Neural cell (in vitro differentiated cells): ENCODE results near the gene LPCAT4. TPM values are rescaled to one million over a fixed set of nuclear protein-coding genes. Genes with fewer than 3 reads are reported as not detected.
"Not testable (repeated sequence)": the region's sequence is repeated elsewhere in the genome, so short reads cannot be mapped to it uniquely, and the experiment has no call there.

ENCODE experiments used
- H2AFZ ChIP-seq: fragments of 200-600, 300-800 bp; sonication (generic), shearing (Covaris generic); 2 replicates; pipeline ENCODE4 v1.6.0; 2014; ENCODE audit warnings: low read depth, mild to moderate bottlenecking, antibody characterized with exemption, low read length, moderate library complexity
- H3F3A ChIP-seq: fragments of 200-600 bp; shearing (Covaris generic); 2 replicates; pipeline ENCODE4 v1.6.1; 2016; ENCODE audit warnings: mild to moderate bottlenecking, moderate library complexity, mixed read lengths, antibody characterized with exemption, low read length; ENCODE audit not compliant: insufficient read depth, poor library complexity, severe bottlenecking
- H3K27ac ChIP-seq: fragments of 200-600, 300-800 bp; sonication (generic), shearing (Covaris generic); 2 replicates; pipeline ENCODE4 v1.5.1; 2014; ENCODE audit warnings: mild to moderate bottlenecking, low read length, moderate library complexity
- H3K27me3 ChIP-seq: fragments of 300-800, 200-600 bp; sonication (generic), shearing (Covaris generic); 2 replicates; pipeline ENCODE4 v1.6.0; 2014; ENCODE audit warnings: mild to moderate bottlenecking, low read depth, low read length, moderate library complexity; ENCODE audit not compliant: insufficient read depth
- H3K36me3 ChIP-seq: fragments of 300-800, 200-600 bp; sonication (generic), shearing (Covaris generic); 2 replicates; pipeline ENCODE4 v1.5.1; 2014; ENCODE audit warnings: mild to moderate bottlenecking, antibody characterized with exemption, low read length, moderate library complexity; ENCODE audit not compliant: insufficient read depth
- H3K4me2 ChIP-seq: fragments of 300-800, 200-600 bp; sonication (generic), shearing (Covaris generic); 2 replicates; pipeline ENCODE4 v1.6.0; 2014; ENCODE audit warnings: mild to moderate bottlenecking, low read length
- H3K4me3 ChIP-seq: fragments of 300-800, 200-600 bp; sonication (generic), shearing (Covaris generic); 2 replicates; pipeline ENCODE4 v1.5.1; 2014; ENCODE audit warnings: mild to moderate bottlenecking, low read length, moderate library complexity
- H3K79me2 ChIP-seq: fragments of 200-600 bp; shearing (Covaris generic); replicated peaks from 2 replicates; pipeline ENCODE4 v1.6.0; 2014; ENCODE audit warnings: mild to moderate bottlenecking, low read length, moderate library complexity; ENCODE audit not compliant: insufficient read depth
- H3K9ac ChIP-seq: fragments of 300-800, 200-600 bp; sonication (generic), shearing (Covaris generic); 2 replicates; pipeline ENCODE4 v1.6.1; 2016; ENCODE audit warnings: mild to moderate bottlenecking, low read length, mixed read lengths
- H3K9me2 ChIP-seq: fragments of 200-600 bp; shearing (Covaris generic); 2 replicates; pipeline ENCODE4 v1.6.1; 2016; ENCODE audit warnings: mild to moderate bottlenecking, low read length, mixed read lengths; ENCODE audit not compliant: insufficient read depth
- H3K9me3 ChIP-seq: fragments of 200-600, 300-800 bp; sonication (generic), shearing (Covaris generic); 2 replicates; pipeline ENCODE4 v1.6.1; 2016; ENCODE audit warnings: mild to moderate bottlenecking, mixed run types, low read length, moderate library complexity, mixed read lengths
- H4K20me1 ChIP-seq: fragments of 200-600 bp; shearing (Covaris generic); 2 replicates; pipeline ENCODE4 v1.6.1; 2016; ENCODE audit warnings: mild to moderate bottlenecking, mixed run types; ENCODE audit not compliant: insufficient read depth
- polyA plus RNA-seq: library from polyadenylated mRNA; depleted of rRNA; stranded (reverse); fragments of >200 nt; gene quantifications from 2 replicates; pipeline ENCODE4 v1.2.3, GENCODE V29; 2014

Gene LPCAT4
- polyA plus RNA-seq, 1 donor from 2014 or later, result 76.7 TPM

GRCh38 chr15:34403160-34403598 is 36.2 kb upstream of the LPCAT4 start:
- H3K4me3 ChIP-seq, H3K9ac ChIP-seq, H3K27ac ChIP-seq, H3F3A ChIP-seq, H3K9me3 ChIP-seq, H3K27me3 ChIP-seq, H3K36me3 ChIP-seq, H3K9me2 ChIP-seq, H3K4me2 ChIP-seq, H2AFZ ChIP-seq, H3K79me2 ChIP-seq, H4K20me1 ChIP-seq: not testable (repeated sequence)

- H3K4me2 ChIP-seq, H2AFZ ChIP-seq, H4K20me1 ChIP-seq, H3K9me3 ChIP-seq, H3K27me3 ChIP-seq, H3K79me2 ChIP-seq, H3K9ac ChIP-seq, H3K9me2 ChIP-seq, H3K4me3 ChIP-seq, H3K36me3 ChIP-seq, H3K27ac ChIP-seq, H3F3A ChIP-seq: not testable (repeated sequence)
These were observed 30.8 kb upstream of the LPCAT4 start for GRCh38 chr15:34397637-34398259.

GRCh38 chr15:34392981-34393380 is 26.0 kb upstream of the LPCAT4 start:
- H3K27me3 ChIP-seq, H3F3A ChIP-seq, H3K4me2 ChIP-seq, H3K79me2 ChIP-seq, H3K4me3 ChIP-seq, H3K27ac ChIP-seq, H3K9ac ChIP-seq, H3K9me2 ChIP-seq, H3K9me3 ChIP-seq, H4K20me1 ChIP-seq, H3K36me3 ChIP-seq, H2AFZ ChIP-seq: not testable (repeated sequence)

- not testable (repeated sequence) for H4K20me1 ChIP-seq, H3K4me3 ChIP-seq, H3K9me3 ChIP-seq, H3K27me3 ChIP-seq, H3K79me2 ChIP-seq, H3K36me3 ChIP-seq, H3K4me2 ChIP-seq, H3F3A ChIP-seq, H3K9me2 ChIP-seq, H3K9ac ChIP-seq, H2AFZ ChIP-seq, H3K27ac ChIP-seq
These were observed 22.6 kb upstream of the LPCAT4 start for GRCh38 chr15:34389594-34390086.

DNA sequence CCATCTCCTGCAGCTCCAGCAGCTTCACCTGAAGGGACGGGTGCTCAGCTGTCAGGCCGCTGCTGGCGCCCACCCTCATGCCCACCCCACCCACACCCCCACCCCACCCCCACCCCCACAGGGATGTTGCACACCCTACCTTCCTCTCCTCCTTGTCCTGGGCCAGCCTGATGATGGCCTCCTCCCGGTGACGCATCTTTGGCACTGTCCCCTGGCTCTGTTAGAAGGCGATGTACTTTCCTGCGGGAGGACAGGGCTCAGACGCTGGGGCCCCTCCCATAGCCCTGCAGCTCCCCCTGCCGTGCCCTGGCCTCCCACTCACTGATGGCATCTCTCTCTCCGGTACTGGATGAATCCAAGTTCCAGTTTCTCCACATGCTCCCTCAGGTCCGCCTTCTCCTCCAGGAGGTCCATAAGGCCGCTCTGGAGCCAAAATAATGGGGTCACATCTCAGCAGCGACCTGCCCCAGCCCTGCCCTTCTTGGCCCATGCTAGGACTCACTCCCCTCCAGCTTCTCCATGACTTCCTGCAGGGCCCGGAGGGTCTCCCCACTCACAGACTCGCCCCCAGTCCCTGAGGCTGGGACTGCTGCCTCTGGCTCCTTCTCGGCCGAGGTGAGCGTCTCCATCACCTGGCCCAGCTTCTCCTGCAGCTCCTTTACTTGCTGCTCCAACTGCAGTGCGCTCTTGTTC is 15.0 kb upstream of the LPCAT4 start:
- H3K27me3 ChIP-seq, H3K9ac ChIP-seq, H3K79me2 ChIP-seq, H4K20me1 ChIP-seq, H3K9me3 ChIP-seq, H3K9me2 ChIP-seq, H3K4me2 ChIP-seq, H3K36me3 ChIP-seq, H2AFZ ChIP-seq, H3K27ac ChIP-seq, H3F3A ChIP-seq, H3K4me3 ChIP-seq: not testable (repeated sequence)

DNA sequence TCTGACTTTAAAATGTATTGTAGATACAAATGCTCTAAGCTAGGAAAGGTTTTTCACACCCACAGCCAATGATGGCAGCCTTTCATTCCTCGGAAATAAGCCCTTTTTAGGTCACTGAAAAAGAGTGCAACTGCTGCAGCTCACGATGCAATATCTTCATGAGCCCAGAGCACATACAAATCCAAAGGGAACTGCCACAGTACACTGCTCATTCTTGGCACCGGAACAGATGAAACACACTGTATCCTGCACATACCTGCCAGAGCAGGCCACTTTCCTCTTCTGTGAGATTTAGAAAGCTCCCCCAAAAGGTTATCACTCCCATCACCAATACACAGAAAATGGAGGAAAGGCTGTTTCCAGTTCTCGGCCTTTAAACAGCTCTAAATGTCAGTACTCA is 13.5 kb upstream of the LPCAT4 start:
- not testable (repeated sequence) for H3K4me3 ChIP-seq, H4K20me1 ChIP-seq, H3K9me2 ChIP-seq, H3K27ac ChIP-seq, H2AFZ ChIP-seq, H3K79me2 ChIP-seq, H3F3A ChIP-seq, H3K9ac ChIP-seq, H3K27me3 ChIP-seq, H3K9me3 ChIP-seq, H3K4me2 ChIP-seq, H3K36me3 ChIP-seq
